DOHH2 (cell line): ENCODE results near the gene PLA2G6.

Experiments used
- H3F3A ChIP-seq: fragments of 200-600 bp; sonication (generic), shearing (Covaris generic); 2 replicates; pipeline ENCODE4 v1.6.0; 2016; ENCODE audit warnings: antibody characterized with exemption, mild to moderate bottlenecking; ENCODE audit not compliant: control insufficient read depth, insufficient read depth
- H3K27ac ChIP-seq: fragments of 200-600 bp; sonication (generic); 2 replicates; pipeline ENCODE4 v1.5.1; 2014; ENCODE audit warnings: low read depth, mild to moderate bottlenecking, low read length, moderate library complexity
- H3K27me3 ChIP-seq: fragments of 200-600 bp; sonication (generic); 2 replicates; pipeline ENCODE4 v1.6.1; 2014; ENCODE audit warnings: mild to moderate bottlenecking, low read length, mixed read lengths; ENCODE audit not compliant: control insufficient read depth
- H3K36me3 ChIP-seq: fragments of 200-600 bp; sonication (generic); 2 replicates; pipeline ENCODE4 v1.6.1; 2014; ENCODE audit warnings: mild to moderate bottlenecking, low read length, moderate library complexity, mixed read lengths; ENCODE audit not compliant: control insufficient read depth
- H3K4me1 ChIP-seq: fragments of 200-600 bp; sonication (generic); 2 replicates; pipeline ENCODE4 v1.6.1; 2014; ENCODE audit warnings: mild to moderate bottlenecking, low read length, mixed read lengths; ENCODE audit not compliant: control insufficient read depth
- H3K4me2 ChIP-seq: fragments of 200-600 bp; sonication (generic); 2 replicates; pipeline ENCODE4 v1.6.0; 2014; ENCODE audit warnings: mild to moderate bottlenecking, low read length, moderate library complexity
- H3K4me3 ChIP-seq: fragments of 200-600 bp; sonication (generic); 2 replicates; pipeline ENCODE4 v1.5.1; 2014; ENCODE audit warnings: mild to moderate bottlenecking, low read length, mixed read lengths
- H3K79me2 ChIP-seq: fragments of 200-600 bp; sonication (generic); 2 replicates; pipeline ENCODE4 v1.6.1; 2014; ENCODE audit warnings: mild to moderate bottlenecking, low read length, mixed read lengths; ENCODE audit not compliant: control insufficient read depth
- H3K9me2 ChIP-seq: fragments of 200-600 bp; sonication (generic); replicated peaks from 2 replicates; pipeline ENCODE4 v1.6.1; 2014; ENCODE audit warnings: mild to moderate bottlenecking, low read length, mixed read lengths; ENCODE audit not compliant: control insufficient read depth
- H3K9me3 ChIP-seq: fragments of 200-600 bp; sonication (generic); 2 replicates; pipeline ENCODE4 v1.6.1; 2014; ENCODE audit warnings: antibody characterized with exemption, low read length, mixed read lengths; ENCODE audit not compliant: control insufficient read depth, insufficient read depth
- H4K20me1 ChIP-seq: fragments of 200-600 bp; sonication (generic); 2 replicates; pipeline ENCODE4 v1.6.0; 2014; ENCODE audit warnings: low read depth, mild to moderate bottlenecking, antibody characterized with exemption, low read length, moderate library complexity; ENCODE audit not compliant: control insufficient read depth, insufficient read depth
- EZH2phosphoT487 ChIP-seq: fragments of 200-600 bp; sonication (generic); IDR thresholded peaks from 2 replicates; pipeline ENCODE4 v1.6.1; 2017; ENCODE audit warnings: borderline replicate concordance, mild to moderate bottlenecking, antibody characterized with exemption, low read length, moderate library complexity, mixed read lengths
- TF ChIP-seq, protein P1 (sequence below): fragments of 200-600 bp; sonication (generic); IDR thresholded peaks from one replicate; pipeline ENCODE4 v1.5.1; 2014; ENCODE audit warnings: antibody characterized with exemption, mild to moderate bottlenecking, low read depth, low read length; ENCODE audit not compliant: poor library complexity, severe bottlenecking

PLA2G6 gene

DNA sequence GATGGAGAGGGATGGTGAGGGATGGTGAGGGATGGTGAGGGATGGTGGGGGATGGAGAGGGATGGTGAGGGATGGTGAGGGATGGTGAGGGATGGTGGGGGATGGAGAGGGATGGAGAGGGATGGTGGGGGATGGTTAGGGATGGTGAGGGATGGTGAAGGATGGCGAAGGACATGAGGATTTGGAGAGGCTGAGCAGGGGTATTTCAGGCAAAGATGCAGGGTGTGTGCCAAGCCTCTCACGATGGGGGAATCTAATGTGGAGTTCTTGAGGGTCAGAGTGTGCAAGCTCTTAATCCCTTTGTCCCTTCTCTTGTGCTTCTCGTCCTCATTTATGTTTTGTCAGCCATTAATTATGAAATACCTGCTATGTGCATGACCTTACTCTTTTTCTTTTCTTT is 7.5 kb upstream of the PLA2G6 start:
- Histone ChIP-seq H3K9me3 (no peaks in the 10 kb centered on the region), H3K36me3 (no peaks in the 10 kb centered on the region), H3K27ac (no peak overlapping the region), H3K79me2 (no peaks in the 10 kb centered on the region), H4K20me1 (no peaks in the 10 kb centered on the region), H3F3A (no peaks in the 10 kb centered on the region), H3K4me3 (no peak overlapping the region), H3K27me3 (peaks cover 7% of the 10 kb centered on the region), H3K9me2 (no peaks in the 10 kb centered on the region), H3K4me1 (no peaks in the 10 kb centered on the region), H3K4me2 (no peak overlapping the region)
- TF ChIP-seq EZH2phosphoT487: no peak
- TF ChIP-seq, protein P1, sequence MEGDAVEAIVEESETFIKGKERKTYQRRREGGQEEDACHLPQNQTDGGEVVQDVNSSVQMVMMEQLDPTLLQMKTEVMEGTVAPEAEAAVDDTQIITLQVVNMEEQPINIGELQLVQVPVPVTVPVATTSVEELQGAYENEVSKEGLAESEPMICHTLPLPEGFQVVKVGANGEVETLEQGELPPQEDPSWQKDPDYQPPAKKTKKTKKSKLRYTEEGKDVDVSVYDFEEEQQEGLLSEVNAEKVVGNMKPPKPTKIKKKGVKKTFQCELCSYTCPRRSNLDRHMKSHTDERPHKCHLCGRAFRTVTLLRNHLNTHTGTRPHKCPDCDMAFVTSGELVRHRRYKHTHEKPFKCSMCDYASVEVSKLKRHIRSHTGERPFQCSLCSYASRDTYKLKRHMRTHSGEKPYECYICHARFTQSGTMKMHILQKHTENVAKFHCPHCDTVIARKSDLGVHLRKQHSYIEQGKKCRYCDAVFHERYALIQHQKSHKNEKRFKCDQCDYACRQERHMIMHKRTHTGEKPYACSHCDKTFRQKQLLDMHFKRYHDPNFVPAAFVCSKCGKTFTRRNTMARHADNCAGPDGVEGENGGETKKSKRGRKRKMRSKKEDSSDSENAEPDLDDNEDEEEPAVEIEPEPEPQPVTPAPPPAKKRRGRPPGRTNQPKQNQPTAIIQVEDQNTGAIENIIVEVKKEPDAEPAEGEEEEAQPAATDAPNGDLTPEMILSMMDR: no peak

- H3K4me3 ChIP-seq: no peak overlapping the region
- no peaks in the 10 kb centered on the region for H4K20me1 ChIP-seq
- no peaks in the 10 kb centered on the region for H3K9me2 ChIP-seq
- no peak overlapping the region for H3K4me2 ChIP-seq
- no peaks in the 10 kb centered on the region for H3K9me3 ChIP-seq
- H3K36me3 ChIP-seq: no peaks in the 10 kb centered on the region
- TF ChIP-seq, protein P1: no peak
- no peak for TF ChIP-seq EZH2phosphoT487
- H3K27me3 ChIP-seq: peaks cover 7% of the 10 kb centered on the region
- no peaks in the 10 kb centered on the region for H3K4me1 ChIP-seq
- no peaks in the 10 kb centered on the region for H3F3A ChIP-seq
- no peaks in the 10 kb centered on the region for H3K79me2 ChIP-seq
- no peak overlapping the region for H3K27ac ChIP-seq
Observed at GRCh38 chr22:38187413-38188212, 6.0 kb upstream of the PLA2G6 start.

DNA sequence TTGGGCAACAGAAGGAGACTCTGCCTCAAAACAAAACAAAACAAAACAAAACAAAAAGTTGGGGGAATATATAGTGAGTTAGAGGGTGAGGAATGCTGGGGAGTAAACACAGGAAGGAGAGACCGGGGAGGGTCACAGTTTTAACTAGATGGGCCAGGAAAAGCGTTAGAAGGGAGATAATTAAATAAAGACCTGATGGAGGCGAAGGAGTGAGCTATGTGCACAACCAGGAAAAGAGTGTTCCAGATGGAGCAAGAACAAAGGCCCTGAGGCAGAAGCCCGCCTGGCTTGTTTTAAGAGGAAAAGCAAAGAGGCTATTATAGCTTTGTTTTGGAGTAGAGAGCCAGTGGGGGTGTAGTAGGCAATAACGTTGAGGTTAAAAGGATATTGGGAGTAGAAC is 4.8 kb upstream of the PLA2G6 start:
- Histone ChIP-seq H3K27me3 (peaks cover 7% of the 10 kb centered on the region; the same call in 1 of the 2 replicates), H3K4me2 (no peak overlapping the region), H3K9me3 (no peaks in the 10 kb centered on the region), H3K4me1 (peaks cover 6% of the 10 kb centered on the region), H3K4me3 (no peak overlapping the region), H3K9me2 (no peaks in the 10 kb centered on the region), H3K27ac (no peak overlapping the region), H4K20me1 (no peaks in the 10 kb centered on the region), H3K79me2 (peaks cover 1% of the 10 kb centered on the region), H3K36me3 (peaks cover under 1% of the 10 kb centered on the region; the same call in 1 of the 2 replicates), H3F3A (no peaks in the 10 kb centered on the region)
- TF ChIP-seq, protein P1: no peak
- TF ChIP-seq EZH2phosphoT487: no peak
